ENCODE data around the gene LRP8. TPM values are rescaled to one million over a fixed set of nuclear protein-coding genes. Genes with fewer than 3 reads are reported as not detected.

The LRP8 gene
- total and polyA plus RNA-seq, 2 donors from 2014 or later: 1.4 to 6.9 TPM

- H3K27ac ChIP-seq (ENCODE audit: low read depth in 2 of 2, low read length in 2 of 2): no peak overlapping the region
- no peak overlapping the region for H3K4me3 ChIP-seq (ENCODE audit: low read length in 3 of 3)
- DNase-seq (peak in 1 of 5 donors; percentile 20), FAIRE-seq (no peak)
- H3K9ac ChIP-seq (ENCODE audit: low read length in 3 of 3): no peak overlapping the region
- no peaks in the 10 kb centered on the region for H3K4me1 ChIP-seq (ENCODE audit: control insufficient read depth in 2 of 3, insufficient read depth in 2 of 3, low read depth in 1 of 3, low read length in 3 of 3)
- TF ChIP-seq, protein P1, sequence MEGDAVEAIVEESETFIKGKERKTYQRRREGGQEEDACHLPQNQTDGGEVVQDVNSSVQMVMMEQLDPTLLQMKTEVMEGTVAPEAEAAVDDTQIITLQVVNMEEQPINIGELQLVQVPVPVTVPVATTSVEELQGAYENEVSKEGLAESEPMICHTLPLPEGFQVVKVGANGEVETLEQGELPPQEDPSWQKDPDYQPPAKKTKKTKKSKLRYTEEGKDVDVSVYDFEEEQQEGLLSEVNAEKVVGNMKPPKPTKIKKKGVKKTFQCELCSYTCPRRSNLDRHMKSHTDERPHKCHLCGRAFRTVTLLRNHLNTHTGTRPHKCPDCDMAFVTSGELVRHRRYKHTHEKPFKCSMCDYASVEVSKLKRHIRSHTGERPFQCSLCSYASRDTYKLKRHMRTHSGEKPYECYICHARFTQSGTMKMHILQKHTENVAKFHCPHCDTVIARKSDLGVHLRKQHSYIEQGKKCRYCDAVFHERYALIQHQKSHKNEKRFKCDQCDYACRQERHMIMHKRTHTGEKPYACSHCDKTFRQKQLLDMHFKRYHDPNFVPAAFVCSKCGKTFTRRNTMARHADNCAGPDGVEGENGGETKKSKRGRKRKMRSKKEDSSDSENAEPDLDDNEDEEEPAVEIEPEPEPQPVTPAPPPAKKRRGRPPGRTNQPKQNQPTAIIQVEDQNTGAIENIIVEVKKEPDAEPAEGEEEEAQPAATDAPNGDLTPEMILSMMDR (IDR thresholded peaks at IDR 0.05; ENCODE audit: borderline replicate concordance, extremely low read depth, insufficient read depth): no peak
- intact Hi-C loops (cut with DNase I): no loop called here
- H3K36me3 ChIP-seq (ENCODE audit: control insufficient read depth in 2 of 3, insufficient read depth in 3 of 3, low read length in 3 of 3): no peaks in the 10 kb centered on the region
- H3K27me3 ChIP-seq (ENCODE audit: control insufficient read depth, insufficient read depth, low read length): no peaks in the 10 kb centered on the region
- H3K9me3 ChIP-seq (ENCODE audit: control insufficient read depth in 2 of 3, insufficient read depth in 1 of 3, low read length in 3 of 3): no peaks in the 10 kb centered on the region
Measured at GRCh38 chr1:53256511-53257453, 71.1 kb downstream of the LRP8 start.

- H3K9ac ChIP-seq (ENCODE audit: low read length in 3 of 3): no peak overlapping the region
- H3K9me3 ChIP-seq (ENCODE audit: control insufficient read depth in 2 of 3, insufficient read depth in 1 of 3, low read length in 3 of 3): no peaks in the 10 kb centered on the region
- no peak for DNase-seq
- H3K4me3 ChIP-seq (ENCODE audit: low read length in 3 of 3): no peak overlapping the region
- TF ChIP-seq, protein P1 (IDR thresholded peaks at IDR 0.05; ENCODE audit: borderline replicate concordance, extremely low read depth, insufficient read depth): no peak
- intact Hi-C loops (cut with DNase I): no loop called here
- no peaks in the 10 kb centered on the region for H3K4me1 ChIP-seq (ENCODE audit: control insufficient read depth in 2 of 3, insufficient read depth in 2 of 3, low read depth in 1 of 3, low read length in 3 of 3)
- H3K27me3 ChIP-seq (ENCODE audit: control insufficient read depth, insufficient read depth, low read length): no peaks in the 10 kb centered on the region
- no peak for FAIRE-seq
- no peaks in the 10 kb centered on the region for H3K36me3 ChIP-seq (ENCODE audit: control insufficient read depth in 2 of 3, insufficient read depth in 3 of 3, low read length in 3 of 3)
- H3K27ac ChIP-seq (ENCODE audit: low read depth in 2 of 2, low read length in 2 of 2): no peak overlapping the region
Measured at GRCh38 chr1:53255031-53255430, 72.8 kb downstream of the LRP8 start.

- intact Hi-C loops (cut with DNase I): no loop called here
- no peak overlapping the region for H3K9ac ChIP-seq (ENCODE audit: low read length in 3 of 3)
- TF ChIP-seq, protein P1 (IDR thresholded peaks at IDR 0.05; ENCODE audit: borderline replicate concordance, extremely low read depth, insufficient read depth): no peak
- no peak overlapping the region for H3K27ac ChIP-seq (ENCODE audit: low read depth in 2 of 2, low read length in 2 of 2)
- H3K9me3 ChIP-seq (ENCODE audit: control insufficient read depth in 2 of 3, insufficient read depth in 1 of 3, low read length in 3 of 3): no peaks in the 10 kb centered on the region
- H3K4me1 ChIP-seq (ENCODE audit: control insufficient read depth in 2 of 3, insufficient read depth in 2 of 3, low read depth in 1 of 3, low read length in 3 of 3): no peaks in the 10 kb centered on the region
- H3K36me3 ChIP-seq (ENCODE audit: control insufficient read depth in 2 of 3, insufficient read depth in 3 of 3, low read length in 3 of 3): no peaks in the 10 kb centered on the region
- DNase-seq (peak in 2 of 5 donors; percentile 8 to 15), FAIRE-seq (no peak)
- H3K27me3 ChIP-seq (ENCODE audit: control insufficient read depth, insufficient read depth, low read length): no peaks in the 10 kb centered on the region
- no peak overlapping the region for H3K4me3 ChIP-seq (ENCODE audit: low read length in 3 of 3)
Measured at GRCh38 chr1:53254011-53254640, 73.7 kb downstream of the LRP8 start.

Data from kidney (tissue), 14 donors.